Activated CD4-positive, alpha-beta memory T cell treated with anti-CD3 and anti-CD28 coated beads for 36 hours (primary cell): Measurements from ENCODE around the gene ITK. TPM values are rescaled to one million over a fixed set of nuclear protein-coding genes. Genes with fewer than 3 reads are reported as not detected.
A peak's percentile ranks its signal among the peaks of the same experiment; 100 is the strongest.
"Not testable (repeated sequence)": the region's sequence is repeated elsewhere in the genome, so short reads cannot be mapped to it uniquely, and the experiment has no call there.

ENCODE experiments used
- CTCF ChIA-PET: fragments of 350-600 bp; sonication (Branson Sonifier 250); formaldehyde crosslinking; loops from one replicate; lab custom pipeline; 2021; ENCODE audit warnings: antibody characterized with exemption, inconsistent platforms; lab: Charles Lee
- POLR2A ChIA-PET: fragments of 350-600 bp; sonication (Branson Sonifier 250); formaldehyde crosslinking; loops from one replicate; lab custom pipeline; 2021; ENCODE audit warnings: antibody characterized with exemption; lab: Charles Lee
- DNase-seq: peaks from one replicate; pipeline ENCODE4 v3.0.0-alpha.2; 2020
- H3K27ac Mint-ChIP-seq: one replicate; pipeline ENCODE4 v1.8.0; 2021; ENCODE audit warnings: mixed read lengths
- H3K27me3 Mint-ChIP-seq: one replicate; pipeline ENCODE4 v1.8.0; 2021; ENCODE audit warnings: mixed read lengths
- H3K36me3 Mint-ChIP-seq: one replicate; pipeline ENCODE4 v1.8.0; 2021; ENCODE audit warnings: mixed read lengths
- H3K4me1 Mint-ChIP-seq: one replicate; pipeline ENCODE4 v1.8.0; 2021; ENCODE audit warnings: low read depth, mixed read lengths
- H3K4me3 Mint-ChIP-seq: one replicate; pipeline ENCODE4 v1.8.0; 2021; ENCODE audit warnings: mild to moderate bottlenecking, mixed read lengths
- H3K9me3 Mint-ChIP-seq: one replicate; pipeline ENCODE4 v1.8.0; 2021; ENCODE audit warnings: mixed read lengths
- intact Hi-C: fragments of 100-400 bp; cut with micrococcal nuclease; formaldehyde crosslinking; loops from one replicate; pipeline ENCODE4 v1.15.1; 2023
- total RNA-seq, 2 experiments: library from RNA; stranded (reverse); gene quantifications; one replicate each; pipeline ENCODE4 v1.2.3, GENCODE V29; 2021

The ITK gene
- total RNA-seq, 2 experiments from 2014 or later: 236 to 240 TPM

- DNase-seq: no peak
- CTCF ChIA-PET: interaction anchor here (0.7 to 3.5 kb wide), 7 partner anchors 18 to 106 kb away, joined by 3 to 14 read pairs (median 3); no protein-coding TSS in a partner anchor
- Mint-ChIP-seq H3K27ac (peak overlapping the region; percentile 98), H3K36me3 (peaks cover 90% of the 10 kb centered on the region), H3K9me3 (no peaks in the 10 kb centered on the region), H3K4me1 (peaks cover 85% of the 10 kb centered on the region), H3K27me3 (no peaks in the 10 kb centered on the region), H3K4me3 (peak overlapping the region; percentile 84)
- POLR2A ChIA-PET: interaction anchor here (0.7 to 18.3 kb wide), 10 partner anchors 9 to 54 kb away, joined by 3 to 368 read pairs (median 4); partner anchors contain the start of gene ITK
- intact Hi-C loops: loop anchor here (1.0 to 5.0 kb wide), 12 partner anchors 9 to 381 kb away; no protein-coding TSS in a partner anchor
Measured at GRCh38 chr5:157221959-157222358, 41.3 kb downstream of the ITK start.

- peaks cover 83% of the 10 kb centered on the region for H3K4me1 Mint-ChIP-seq
- ChIA-PET CTCF (interaction anchor here (0.6 to 3.5 kb wide), 7 partner anchors 18 to 107 kb away, joined by 3 to 14 read pairs (median 4); no protein-coding TSS in a partner anchor), POLR2A (interaction anchor here (1.0 to 18.3 kb wide), 8 partner anchors 9 to 55 kb away, joined by 3 to 368 read pairs (median 4); partner anchors contain the start of gene ITK)
Measured at GRCh38 chr5:157222506-157223230, 42.0 kb downstream of the ITK start.

DNA sequence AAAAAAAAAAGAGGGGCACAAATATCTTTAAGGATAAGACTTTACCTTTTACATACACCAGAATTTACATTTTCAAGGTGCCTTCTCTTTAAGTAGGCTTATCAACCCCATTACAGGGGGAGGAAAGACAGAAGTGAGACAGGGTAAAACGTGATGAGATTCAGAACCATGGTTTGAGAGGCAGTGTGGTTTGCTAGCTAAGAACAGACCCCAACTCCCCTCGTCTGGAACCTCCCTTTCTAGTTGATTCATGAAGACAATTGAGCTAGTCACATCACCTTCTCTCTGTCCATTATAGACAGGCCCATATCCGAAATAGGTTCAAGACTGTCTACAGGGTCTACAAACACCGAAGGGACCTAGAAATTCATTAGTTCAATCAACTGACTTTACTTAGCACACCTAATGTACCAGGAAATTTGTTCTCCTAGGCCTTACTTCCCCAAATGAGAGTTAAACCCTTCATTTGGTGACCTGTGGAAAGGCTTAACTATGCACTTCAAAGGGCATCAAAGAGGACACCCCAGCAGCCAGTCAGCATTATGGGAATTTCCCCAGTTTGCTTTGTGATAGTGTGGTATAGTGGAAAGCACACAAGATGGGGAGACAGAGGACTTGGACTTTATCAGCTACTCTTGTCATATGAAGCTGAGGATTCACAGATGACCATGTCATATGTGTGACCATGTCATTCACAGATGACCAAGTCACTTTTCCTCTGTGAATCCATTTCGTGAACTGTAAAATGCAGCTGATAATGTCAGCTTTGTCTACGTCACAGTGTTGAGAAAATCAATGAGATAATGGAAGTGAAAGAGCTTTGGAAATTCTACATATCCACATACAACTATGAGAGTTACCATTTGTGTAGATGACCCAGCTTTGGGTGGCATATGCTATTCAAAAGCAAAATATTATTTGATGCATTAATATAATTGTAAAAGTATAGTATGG lies 45.1 kb downstream of the ITK start:
- CTCF ChIA-PET: interaction anchor here (0.7 to 2.3 kb wide), 7 partner anchors 8 to 84 kb away, joined by 3 to 8 read pairs (median 4); no protein-coding TSS in a partner anchor
- POLR2A ChIA-PET: interaction anchor here (0.5 to 18.3 kb wide), 15 partner anchors 9 to 124 kb away, joined by 3 to 368 read pairs (median 6); partner anchors contain the start of genes ITK and MED7
- peak overlapping the region; percentile 81 for H3K4me3 Mint-ChIP-seq
- peaks cover 76% of the 10 kb centered on the region for H3K4me1 Mint-ChIP-seq
- no peaks in the 10 kb centered on the region for H3K27me3 Mint-ChIP-seq
- peak overlapping the region; percentile 96 for H3K27ac Mint-ChIP-seq
- DNase-seq: peak; percentile 52
- intact Hi-C loops: loop anchor here (1.0 kb wide), 1 partner anchor 8 kb away; no protein-coding TSS in a partner anchor
- peaks cover 80% of the 10 kb centered on the region for H3K36me3 Mint-ChIP-seq
- no peaks in the 10 kb centered on the region for H3K9me3 Mint-ChIP-seq

More at GRCh38 chr5:157222506-157223230, 42.0 kb downstream of the ITK start:
- DNase-seq: peak; percentile 86
- Mint-ChIP-seq H3K36me3 (peaks cover 89% of the 10 kb centered on the region), H3K4me3 (peak overlapping the region; percentile 84), H3K9me3 (no peaks in the 10 kb centered on the region), H3K27ac (peak overlapping the region; percentile 98), H3K27me3 (no peaks in the 10 kb centered on the region)
- intact Hi-C loops: loop anchor here (1.0 to 5.0 kb wide), 12 partner anchors 9 to 380 kb away; no protein-coding TSS in a partner anchor

DNA sequence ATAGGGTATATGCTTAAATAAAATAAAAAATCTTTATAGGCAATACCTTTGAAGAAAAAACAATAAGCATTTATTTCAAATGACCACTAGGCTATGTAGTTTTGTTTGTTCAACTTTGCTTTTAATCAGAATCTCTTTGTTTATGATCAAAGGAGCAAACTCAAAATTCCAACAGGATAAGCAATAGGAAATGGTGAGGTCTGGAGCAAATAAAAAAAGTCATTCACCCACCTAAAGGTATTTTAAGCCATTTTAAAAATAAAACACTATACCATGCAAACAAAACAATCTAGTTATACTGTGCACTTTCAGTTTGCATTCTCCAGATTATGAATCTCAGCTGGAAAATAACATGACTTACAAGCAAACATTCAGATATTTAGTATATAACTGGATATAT lies 50.0 kb downstream of the ITK start:
- ChIA-PET POLR2A (interaction anchor here (0.9 to 1.7 kb wide), 2 partner anchors 34 to 42 kb away, joined by 3 to 4 read pairs; no protein-coding TSS in a partner anchor), CTCF (interaction anchor here (1.1 to 1.4 kb wide), 2 partner anchors 82 to 112 kb away, joined by 3 to 5 read pairs; no protein-coding TSS in a partner anchor)
- Mint-ChIP-seq H3K27ac (peak overlapping the region; percentile 79), H3K4me3 (no peak overlapping the region), H3K27me3 (no peaks in the 10 kb centered on the region), H3K9me3 (no peaks in the 10 kb centered on the region), H3K4me1 (peaks cover 82% of the 10 kb centered on the region), H3K36me3 (peaks cover 79% of the 10 kb centered on the region)
- intact Hi-C loops: no loop called here
- no peak for DNase-seq

- H3K27ac Mint-ChIP-seq: peak overlapping the region; percentile 82
- DNase-seq: no peak
- H3K36me3 Mint-ChIP-seq: peaks cover 78% of the 10 kb centered on the region
- peaks cover 79% of the 10 kb centered on the region for H3K4me1 Mint-ChIP-seq
- no peaks in the 10 kb centered on the region for H3K27me3 Mint-ChIP-seq
- no peak overlapping the region for H3K4me3 Mint-ChIP-seq
- H3K9me3 Mint-ChIP-seq: no peaks in the 10 kb centered on the region
- ChIA-PET CTCF (interaction anchor here (1.3 kb wide), 1 partner anchor 12 kb away, joined by 4 read pairs; no protein-coding TSS in a partner anchor), POLR2A (interaction anchor here (0.9 to 1.3 kb wide), 2 partner anchors 10 to 44 kb away, joined by 3 to 4 read pairs; no protein-coding TSS in a partner anchor)
- intact Hi-C loops: no loop called here
Measured at GRCh38 chr5:157232706-157233105, 52.1 kb downstream of the ITK start.

- Mint-ChIP-seq H3K9me3 (no peaks in the 10 kb centered on the region), H3K4me1 (peaks cover 79% of the 10 kb centered on the region), H3K36me3 (peaks cover 80% of the 10 kb centered on the region), H3K27ac (peak overlapping the region; percentile 82), H3K4me3 (no peak overlapping the region), H3K27me3 (no peaks in the 10 kb centered on the region)
- intact Hi-C loops: no loop called here
- POLR2A ChIA-PET: interaction anchor here (0.9 to 1.3 kb wide), 2 partner anchors 11 to 45 kb away, joined by 3 to 4 read pairs; no protein-coding TSS in a partner anchor
- CTCF ChIA-PET: interaction anchor here (1.1 to 1.3 kb wide), 2 partner anchors 8 to 11 kb away, joined by 3 to 4 read pairs; no protein-coding TSS in a partner anchor
- DNase-seq: no peak
Measured at GRCh38 chr5:157233515-157233914, 52.9 kb downstream of the ITK start.

- Mint-ChIP-seq H3K36me3 (peaks cover 86% of the 10 kb centered on the region), H3K9me3 (no peaks in the 10 kb centered on the region), H3K27me3 (no peaks in the 10 kb centered on the region), H3K27ac (peak overlapping the region; percentile 67), H3K4me1 (peaks cover 73% of the 10 kb centered on the region), H3K4me3 (no peak overlapping the region)
- CTCF ChIA-PET: no interaction called here
- no peak for DNase-seq
- intact Hi-C loops: loop anchor here (1.0 kb wide), 1 partner anchor 10 kb away; no protein-coding TSS in a partner anchor
- POLR2A ChIA-PET: interaction anchor here (1.6 kb wide), 1 partner anchor 11 kb away, joined by 4 read pairs; no protein-coding TSS in a partner anchor
Measured at GRCh38 chr5:157236423-157236822, 55.8 kb downstream of the ITK start.

DNA sequence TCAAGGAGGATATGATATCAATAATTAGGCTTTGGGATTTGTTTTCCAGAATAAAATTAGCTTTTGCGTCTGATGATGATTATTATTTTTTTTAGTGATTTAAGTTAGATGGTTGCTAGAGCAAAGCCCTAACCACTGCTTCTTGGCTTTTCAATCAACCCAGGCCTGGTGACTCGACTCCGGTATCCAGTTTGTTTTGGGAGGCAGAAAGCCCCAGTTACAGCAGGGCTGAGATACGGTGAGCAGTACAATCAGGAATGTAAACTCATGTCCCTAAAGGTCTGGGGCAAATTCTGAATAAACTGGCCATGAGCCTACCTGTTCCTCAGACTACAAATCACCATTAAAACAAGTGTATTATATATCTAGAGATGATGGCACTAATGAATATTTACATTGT lies 60.8 kb downstream of the ITK start:
- ChIA-PET CTCF (no interaction called here), POLR2A (interaction anchor here (1.1 kb wide), 1 partner anchor 22 kb away, joined by 3 read pairs; no protein-coding TSS in a partner anchor)
- Mint-ChIP-seq H3K36me3 (peaks cover 90% of the 10 kb centered on the region), H3K27me3 (no peaks in the 10 kb centered on the region), H3K4me1 (peaks cover 75% of the 10 kb centered on the region), H3K27ac (no peak overlapping the region), H3K9me3 (no peaks in the 10 kb centered on the region), H3K4me3 (no peak overlapping the region)
- DNase-seq: no peak
- intact Hi-C loops: no loop called here

DNA sequence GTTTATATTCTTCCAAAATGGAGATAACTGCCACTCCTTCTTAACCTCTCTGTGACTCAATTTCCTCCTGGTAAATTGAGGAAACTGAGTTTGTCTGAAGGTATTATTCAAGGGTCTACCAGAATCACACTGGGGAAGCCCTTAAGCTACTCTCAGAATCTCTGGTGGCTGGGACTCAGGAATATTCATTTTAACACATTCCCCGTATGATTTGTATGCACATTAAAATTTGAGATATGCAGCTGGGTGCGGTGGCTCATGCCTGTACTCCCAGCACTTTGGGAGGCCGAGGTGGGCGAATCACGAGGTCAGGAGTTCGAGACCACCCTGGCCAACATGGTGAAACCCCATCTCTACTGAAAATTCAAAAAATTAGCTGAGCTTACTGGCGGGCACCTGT lies 64.1 kb downstream of the ITK start:
- H3K27me3 Mint-ChIP-seq, H3K4me3 Mint-ChIP-seq, DNase-seq, H3K9me3 Mint-ChIP-seq, intact Hi-C loops: not testable (repeated sequence)
- Mint-ChIP-seq H3K27ac (peak overlapping the region; percentile 70), H3K36me3 (peaks cover 93% of the 10 kb centered on the region), H3K4me1 (peaks cover 86% of the 10 kb centered on the region)
- POLR2A ChIA-PET: interaction anchor here (0.7 kb wide), 1 partner anchor 19 kb away, joined by 3 read pairs; no protein-coding TSS in a partner anchor
- CTCF ChIA-PET: interaction anchor here (1.3 kb wide), 1 partner anchor 11 kb away, joined by 4 read pairs; no protein-coding TSS in a partner anchor

DNA sequence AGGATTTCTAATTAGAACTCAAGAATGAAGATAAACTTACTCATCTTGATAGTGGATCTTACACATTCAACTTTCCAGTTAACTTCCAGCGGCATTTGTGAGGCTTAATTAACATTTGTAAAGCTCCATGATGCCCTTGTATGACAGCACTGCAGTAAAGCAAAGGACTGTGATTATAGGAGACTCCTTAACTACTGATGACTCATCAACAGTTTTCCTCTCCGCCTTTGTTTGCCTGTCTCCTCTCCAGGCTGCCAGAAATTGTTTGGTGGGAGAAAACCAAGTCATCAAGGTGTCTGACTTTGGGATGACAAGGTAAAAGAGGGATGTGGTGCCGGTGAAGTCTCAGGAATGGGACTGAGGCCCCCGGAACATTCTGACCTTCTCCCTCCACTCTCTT lies 64.8 kb downstream of the ITK start:
- H3K4me3 Mint-ChIP-seq: no peak overlapping the region
- H3K27me3 Mint-ChIP-seq: no peaks in the 10 kb centered on the region
- peaks cover 87% of the 10 kb centered on the region for H3K4me1 Mint-ChIP-seq
- H3K36me3 Mint-ChIP-seq: peaks cover 92% of the 10 kb centered on the region
- no peaks in the 10 kb centered on the region for H3K9me3 Mint-ChIP-seq
- CTCF ChIA-PET: interaction anchor here (1.3 kb wide), 1 partner anchor 12 kb away, joined by 4 read pairs; no protein-coding TSS in a partner anchor
- DNase-seq: no peak
- intact Hi-C loops: no loop called here
- H3K27ac Mint-ChIP-seq: peak overlapping the region; percentile 89
- POLR2A ChIA-PET: interaction anchor here (1.0 kb wide), 1 partner anchor 1962 kb away, joined by 3 read pairs; no protein-coding TSS in a partner anchor
